WI38 (cell line): Measurements from ENCODE around the gene PEAK1.

Source experiments
- H3K4me3 ChIP-seq: 2 replicates; pipeline ENCODE4 v1.5.1; 2011; ENCODE audit warnings: low read depth, mild to moderate bottlenecking, control low read depth, low read length
- CTCF ChIP-seq: IDR thresholded peaks from 2 replicates; pipeline ENCODE4 v1.5.1; 2012; ENCODE audit warnings: low read depth, mild to moderate bottlenecking, control low read depth, low read length

The PEAK1 gene

GRCh38 chr15:77347197-77347596 is 72.7 kb downstream of the PEAK1 start:
- TF ChIP-seq CTCF, result no peak
- no peak overlapping the region for H3K4me3 ChIP-seq

GRCh38 chr15:77346245-77347036 is 73.5 kb downstream of the PEAK1 start:
- no peak for TF ChIP-seq CTCF
- no peak overlapping the region for H3K4me3 ChIP-seq

GRCh38 chr15:77342807-77343206 is 77.1 kb downstream of the PEAK1 start:
- no peak for TF ChIP-seq CTCF
- no peak overlapping the region for H3K4me3 ChIP-seq

- no peak overlapping the region for H3K4me3 ChIP-seq
- TF ChIP-seq CTCF, result no peak
Observed at GRCh38 chr15:77340245-77340644, 79.7 kb downstream of the PEAK1 start.

- no peak overlapping the region for H3K4me3 ChIP-seq
- TF ChIP-seq CTCF, result no peak
Observed at GRCh38 chr15:77336006-77336405, 83.9 kb downstream of the PEAK1 start.

GRCh38 chr15:77335298-77335697 is 84.6 kb downstream of the PEAK1 start:
- no peak for TF ChIP-seq CTCF

GRCh38 chr15:77333166-77333565 is 86.7 kb downstream of the PEAK1 start:
- H3K4me3 ChIP-seq, result no peak overlapping the region
- no peak for TF ChIP-seq CTCF

More at GRCh38 chr15:77335298-77335697, 84.6 kb downstream of the PEAK1 start:
- H3K4me3 ChIP-seq, result no peak overlapping the region
